Measurements from ENCODE around the gene CEP55.

CEP55 gene

DNA sequence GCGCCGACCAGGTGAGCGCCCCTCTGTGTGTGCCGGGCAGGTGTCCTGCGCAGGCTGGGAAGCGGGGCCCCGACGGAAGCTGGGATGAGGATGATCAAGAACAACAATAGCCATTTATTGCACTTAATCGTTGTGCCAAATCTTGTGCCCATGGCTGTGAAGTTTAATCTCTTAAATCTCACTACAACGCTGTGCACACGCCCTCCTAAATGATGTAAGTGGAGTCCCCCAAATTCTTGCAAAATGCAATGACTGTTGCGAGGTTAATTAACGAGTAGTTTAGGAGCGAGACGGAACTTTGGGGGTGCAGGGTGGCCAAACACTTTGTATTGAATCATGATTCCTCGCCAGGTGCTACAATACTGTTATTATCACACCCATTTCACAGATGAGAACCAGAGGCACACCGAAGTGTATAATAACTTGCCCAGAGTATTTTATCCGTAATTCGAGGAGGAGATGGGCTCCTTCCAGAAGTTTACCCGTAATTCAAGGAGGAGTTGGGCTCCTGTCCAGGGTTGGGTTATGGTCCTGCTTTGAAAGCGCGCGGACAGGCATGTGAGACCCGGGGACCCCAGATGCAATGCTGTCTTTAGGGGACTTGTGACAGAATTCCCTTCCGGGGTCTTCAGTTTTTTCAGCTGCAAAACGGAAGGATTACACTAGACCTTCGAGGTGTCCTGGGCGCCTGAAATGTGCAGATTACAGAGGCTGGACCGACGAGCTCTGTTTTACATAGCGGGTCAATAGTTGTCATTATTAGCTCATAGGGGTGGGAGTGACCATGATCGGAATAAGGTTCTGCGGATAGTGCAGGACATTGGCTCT, 71.1 kb downstream of the CEP55 start:
- DNase-seq = no peak

- DNase-seq = no peak
Observed at GRCh38 chr10:93568105-93568390, 71.6 kb downstream of the CEP55 start.

GRCh38 chr10:93570383-93570782, 74.0 kb downstream of the CEP55 start:
- no peak for DNase-seq

GRCh38 chr10:93572606-93573005, 76.2 kb downstream of the CEP55 start:
- no peak for DNase-seq

DNA sequence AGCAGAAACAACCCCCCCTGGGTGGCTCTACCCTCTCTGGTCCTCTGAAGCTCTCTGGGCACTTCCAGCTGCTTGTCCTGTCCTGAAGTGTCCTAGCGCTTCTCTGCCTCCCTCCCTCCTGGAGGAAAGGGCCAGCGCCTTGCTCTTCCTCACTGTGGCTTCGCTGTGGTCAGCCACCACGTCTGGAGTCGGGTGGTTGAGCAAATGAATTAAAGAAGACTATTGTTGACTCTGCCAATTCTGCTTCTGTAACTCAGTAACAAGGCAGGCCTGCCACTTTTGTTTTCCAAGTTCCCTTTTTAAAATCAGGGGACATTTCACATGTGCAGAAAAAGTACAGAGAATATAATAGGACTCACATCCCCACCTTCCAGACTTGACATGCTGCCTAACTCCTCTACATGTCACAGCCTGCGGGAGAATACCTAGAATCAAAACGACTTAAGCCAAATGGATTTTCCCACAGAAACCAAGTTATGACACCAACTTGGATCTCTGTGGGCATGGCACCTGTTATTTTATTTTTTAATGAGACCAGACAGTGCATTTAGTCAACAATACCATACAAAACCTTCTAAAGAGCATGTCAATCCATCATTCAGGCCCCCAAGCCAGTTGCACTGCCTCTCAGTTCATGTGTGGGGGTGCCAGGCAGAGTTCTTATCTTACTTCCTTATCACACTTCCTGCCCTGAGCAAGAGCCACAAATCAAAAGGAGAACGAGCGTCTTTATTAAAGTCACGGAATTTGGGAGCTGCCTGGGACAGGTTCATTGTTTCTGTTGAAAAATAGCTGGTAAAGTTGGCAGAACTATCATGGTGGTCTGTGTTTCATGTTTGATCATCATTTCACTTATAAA, 76.9 kb downstream of the CEP55 start:
- no peak for DNase-seq

GRCh38 chr10:93573924-93574323, 77.5 kb downstream of the CEP55 start:
- no peak for DNase-seq

- DNase-seq = no peak
Observed at GRCh38 chr10:93576888-93577287, 80.5 kb downstream of the CEP55 start.

DNA sequence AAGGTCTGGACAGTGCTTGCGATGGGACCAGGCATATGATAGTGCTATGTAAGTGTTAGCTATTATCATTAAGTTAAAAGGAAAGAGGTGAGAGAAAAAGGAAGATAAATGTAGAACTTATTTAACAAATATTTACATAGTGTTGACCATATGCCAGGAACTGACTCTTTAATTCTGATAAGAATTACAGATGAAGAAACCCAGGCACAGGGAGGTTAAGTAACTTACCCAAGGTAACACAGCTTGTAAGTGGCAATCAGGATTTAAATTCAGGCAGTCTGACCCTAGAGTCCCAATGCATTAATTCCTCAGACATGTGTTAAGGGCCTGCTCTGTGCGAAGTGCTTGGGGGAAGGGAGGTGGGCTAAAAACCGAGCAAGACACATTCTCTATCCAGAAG, 81.2 kb downstream of the CEP55 start:
- no peak for DNase-seq
